Tibial nerve (tissue), 4 donors: ENCODE data around the gene RGSL1.

Experiments used
- CTCF ChIP-seq, 5 experiments: fragments of 200-600 bp in 3 of 5; fragments of 450-650 bp in 2 of 5; sonication (generic) in 3 of 5; IDR thresholded peaks; one replicate each; pipeline ENCODE4 v1.5.1; 2016 to 2019; ENCODE audit warnings: antibody characterized with exemption in 5 of 5, mild to moderate bottlenecking in 3 of 5, moderate library complexity in 2 of 5
- EP300 ChIP-seq, 2 donors: sonication (generic); formaldehyde crosslinking; IDR thresholded peaks; one replicate each; pipeline ENCODE4 v1.6.1; 2017; ENCODE audit warnings: antibody characterized with exemption in 2 of 2, mild to moderate bottlenecking in 1 of 2
- POLR2A ChIP-seq, 2 donors: fragments of 450-650 bp; IDR thresholded peaks; one replicate each; pipeline ENCODE4 v1.6.1; 2017; ENCODE audit warnings: antibody characterized with exemption in 2 of 2, mild to moderate bottlenecking in 2 of 2, moderate library complexity in 2 of 2

- TF ChIP-seq POLR2A (IDR thresholded peaks at IDR 0.05): no peak
- no peak for TF ChIP-seq EP300 (IDR thresholded peaks at IDR 0.05)
- no peak for TF ChIP-seq CTCF (IDR thresholded peaks at IDR 0.05)
Observed at GRCh38 chr1:182569939-182570610, 120.1 kb downstream of the RGSL1 start.
